Naive thymus-derived CD4-positive, alpha-beta T cell (primary cell): ENCODE measurements around the gene TLK2. TPM values are rescaled to one million over a fixed set of nuclear protein-coding genes. Genes with fewer than 3 reads are reported as not detected.

Experiments used
- ATAC-seq: fragments of 150-1000 bp; cut with Tn5 transposase; 2 replicates; pipeline ENCODE4 v1.10.0; 2021; ENCODE audit warnings: mild to moderate bottlenecking, moderate library complexity
- CTCF ChIA-PET: fragments of 350-600 bp; sonication (Branson Sonifier 250); formaldehyde crosslinking; loops from one replicate; lab custom pipeline; 2021; ENCODE audit warnings: antibody characterized with exemption; lab: Charles Lee
- POLR2A ChIA-PET: fragments of 350-600 bp; sonication (Branson Sonifier 250); formaldehyde crosslinking; loops from one replicate; lab custom pipeline; 2021; ENCODE audit warnings: antibody characterized with exemption, inconsistent platforms; lab: Charles Lee
- DNase-seq, 9 donors: peaks; one replicate each; pipeline versions ENCODE4 v3.0.0 to v3.0.0-alpha.2; 2020 to 2022; ENCODE audit warnings: mixed read lengths in 1 of 9
- H3K27ac ChIP-seq: one replicate; pipeline ENCODE4 v1.7.0; 2013; ENCODE audit warnings: mild to moderate bottlenecking, low read depth, low read length, moderate library complexity
- H3K27me3 ChIP-seq, 2 donors: one replicate each; pipeline ENCODE4 v1.7.0; 2013; ENCODE audit warnings: low read length in 2 of 2, mild to moderate bottlenecking in 2 of 2, moderate library complexity in 2 of 2; ENCODE audit not compliant: control insufficient read depth in 2 of 2, insufficient read depth in 2 of 2
- H3K36me3 ChIP-seq, 3 experiments: 1 replicate in 2 of 3; 2 replicates in 1 of 3; pipeline ENCODE4 v1.7.0; 2013; ENCODE audit warnings: low read length in 3 of 3, mild to moderate bottlenecking in 3 of 3, moderate library complexity in 1 of 3; ENCODE audit not compliant: insufficient read depth in 3 of 3, control insufficient read depth in 2 of 3
- H3K4me1 ChIP-seq, 2 donors: one replicate each; pipeline ENCODE4 v1.7.0; 2013; ENCODE audit warnings: low read length in 2 of 2, mild to moderate bottlenecking in 2 of 2, moderate library complexity in 1 of 2; ENCODE audit not compliant: control insufficient read depth in 2 of 2, insufficient read depth in 2 of 2
- H3K4me3 ChIP-seq: 2 replicates; pipeline ENCODE4 v1.7.0; 2013; ENCODE audit warnings: mild to moderate bottlenecking, low read length
- H3K9me3 ChIP-seq, 3 experiments: 1 replicate in 2 of 3; 2 replicates in 1 of 3; pipeline ENCODE4 v1.7.0; 2013; ENCODE audit warnings: low read length in 3 of 3; ENCODE audit not compliant: control insufficient read depth in 2 of 3
- H3K27ac Mint-ChIP-seq, 9 donors: one replicate each; pipeline ENCODE4 v1.8.0; 2020 to 2022; ENCODE audit warnings: mixed read lengths in 9 of 9, mild to moderate bottlenecking in 8 of 9, moderate library complexity in 5 of 9, inconsistent platforms in 2 of 9
- H3K27me3 Mint-ChIP-seq, 5 donors: one replicate each; pipeline ENCODE4 v1.8.0; 2021 to 2022; ENCODE audit warnings: mixed read lengths in 5 of 5, mild to moderate bottlenecking in 1 of 5
- H3K36me3 Mint-ChIP-seq, 5 donors: one replicate each; pipeline ENCODE4 v1.8.0; 2020 to 2022; ENCODE audit warnings: mixed read lengths in 5 of 5, mild to moderate bottlenecking in 3 of 5, inconsistent platforms in 1 of 5
- H3K4me1 Mint-ChIP-seq, 7 donors: one replicate each; pipeline ENCODE4 v1.8.0; 2020 to 2022; ENCODE audit warnings: mixed read lengths in 7 of 7, mild to moderate bottlenecking in 3 of 7, inconsistent platforms in 1 of 7
- H3K4me3 Mint-ChIP-seq, 10 donors: one replicate each; pipeline ENCODE4 v1.8.0; 2020 to 2022; ENCODE audit warnings: mild to moderate bottlenecking in 10 of 10, mixed read lengths in 10 of 10, moderate library complexity in 6 of 10, inconsistent platforms in 2 of 10
- H3K9me3 Mint-ChIP-seq, 11 donors: one replicate each; pipeline ENCODE4 v1.8.0; 2020 to 2022; ENCODE audit warnings: mixed read lengths in 11 of 11, mild to moderate bottlenecking in 4 of 11, inconsistent platforms in 1 of 11, moderate library complexity in 1 of 11
- intact Hi-C, 2 donors: fragments of 100-400 bp; cut with micrococcal nuclease; formaldehyde crosslinking; loops; one replicate each; pipeline ENCODE4 v1.15.1; 2023
- polyA plus RNA-seq, 2 donors: library from polyadenylated mRNA; unstranded; fragments of 300-500 nt; fragmentation: Illumina TruSeq; gene quantifications; one replicate each; pipeline ENCODE4 v1.2.3, GENCODE V29; 2021
- total RNA-seq, 6 experiments: library from RNA in 5 of 6; stranded (reverse) in 5 of 6; gene quantifications; 1 replicate in 5 of 6; 2 replicates in 1 of 6; pipeline ENCODE4 v1.2.3 and lab custom pipeline; 2021 to 2026

The TLK2 gene
- total and polyA plus RNA-seq, 7 experiments from 2014 or later = 7.6 to 84.8 (median 64.5) TPM

DNA sequence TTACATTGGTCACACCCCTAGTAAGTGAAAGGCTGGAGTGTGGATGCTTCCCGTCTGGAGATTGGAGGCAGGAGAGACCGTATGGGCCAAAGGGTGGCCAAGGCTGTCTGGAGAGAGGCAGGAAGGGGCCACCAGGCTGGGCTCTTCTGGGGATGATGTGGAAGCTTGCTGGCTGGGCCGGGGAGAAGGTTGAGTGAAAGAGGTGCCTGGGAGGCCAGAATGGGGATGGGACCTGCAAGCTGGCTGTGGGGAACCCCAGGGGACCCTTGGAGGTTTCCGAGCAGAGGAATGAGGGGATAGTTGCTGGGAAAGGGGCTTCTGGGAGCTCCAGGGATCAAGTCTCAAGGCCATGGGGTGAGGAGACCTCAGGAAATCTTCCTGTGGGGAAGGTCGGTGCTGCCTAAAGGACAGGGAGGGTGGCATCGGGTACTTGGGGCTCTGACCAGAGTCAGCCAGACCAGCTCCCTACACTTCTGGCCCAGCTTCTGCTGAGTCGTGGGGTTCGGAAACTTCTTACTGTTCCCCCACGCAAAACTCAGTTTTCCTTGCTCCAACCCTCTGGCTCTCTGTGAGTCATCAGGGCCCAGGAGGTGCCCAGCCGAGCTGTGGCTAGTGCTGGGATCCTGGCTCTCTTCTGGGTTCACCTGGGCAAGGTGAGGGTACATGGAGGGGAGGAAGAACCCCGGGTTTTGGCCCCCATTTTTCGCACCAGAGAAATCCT, 151.9 kb downstream of the TLK2 start:
- H3K4me1 Mint-ChIP-seq = peaks cover 5 to 27% (median 11%) of the 10 kb centered on the region in 7 donors
- Histone ChIP-seq H3K9me3 (no peaks in the 10 kb centered on the region), H3K27ac (no peak overlapping the region), H3K4me1 (peaks cover 0 to 6% of the 10 kb centered on the region in 2 donors), H3K36me3 (no peaks in the 10 kb centered on the region), H3K27me3 (no peaks in the 10 kb centered on the region), H3K4me3 (no peak overlapping the region)
- H3K9me3 Mint-ChIP-seq = no peaks in the 10 kb centered on the region
- intact Hi-C loops = no loop called here
- peaks cover 0 to 1% (median 0%) of the 10 kb centered on the region in 5 donors for H3K36me3 Mint-ChIP-seq
- H3K27ac Mint-ChIP-seq = no peak overlapping the region
- ATAC-seq (no peak), DNase-seq (no peak)
- CTCF ChIA-PET = no interaction called here
- H3K4me3 Mint-ChIP-seq = peak overlapping the region in 2 of 10 donors; percentile 1 to 41
- peaks cover 4 to 48% (median 11%) of the 10 kb centered on the region in 5 donors for H3K27me3 Mint-ChIP-seq
- POLR2A ChIA-PET = no interaction called here

DNA sequence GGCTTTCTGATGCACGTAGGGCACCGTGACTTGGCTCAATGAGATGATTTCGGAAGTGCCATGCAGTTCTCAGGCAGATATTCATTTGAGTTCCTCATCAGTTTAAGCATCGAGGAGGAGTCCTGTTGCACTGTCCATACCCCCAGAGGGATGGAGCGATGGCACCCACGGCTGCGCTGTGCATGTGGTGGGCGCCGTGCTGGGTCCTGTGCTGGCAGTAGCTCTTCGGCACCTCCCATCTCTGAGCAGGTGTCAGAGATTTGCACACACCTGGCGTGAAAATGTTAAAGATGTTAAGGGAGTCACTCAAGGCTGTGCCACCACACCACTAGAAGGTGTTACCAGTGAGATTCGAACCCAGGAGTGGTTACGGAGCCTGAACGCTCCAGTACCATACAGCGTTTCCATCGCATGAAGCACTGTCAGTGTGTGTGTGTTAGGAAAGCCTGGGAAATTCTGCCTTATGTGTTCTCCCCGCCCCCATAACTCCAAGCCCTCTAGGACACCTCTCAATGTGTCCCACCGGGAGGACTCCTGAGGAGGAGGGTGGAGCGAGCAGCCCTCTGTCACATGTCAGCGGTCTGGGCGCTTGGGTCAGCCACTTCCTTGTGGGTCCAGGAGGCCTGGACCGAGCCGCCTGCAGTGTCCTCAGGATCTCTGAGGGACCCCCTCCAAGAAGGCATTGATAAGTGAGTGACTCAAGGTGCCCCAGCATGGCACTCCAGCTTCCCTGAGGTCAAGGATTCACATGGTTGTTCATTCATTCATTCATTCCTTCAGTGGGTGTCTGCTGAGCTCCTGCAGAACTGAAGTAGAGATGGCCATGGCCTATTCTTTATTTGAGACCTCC, 152.7 kb downstream of the TLK2 start:
- no peak for DNase-seq
- no peak for ATAC-seq
- Mint-ChIP-seq H3K4me1 (peaks cover 5 to 21% (median 7%) of the 10 kb centered on the region in 7 donors), H3K4me3 (no peak overlapping the region), H3K9me3 (no peaks in the 10 kb centered on the region), H3K36me3 (peaks cover 0 to 1% (median 0%) of the 10 kb centered on the region in 5 donors), H3K27me3 (peaks cover 4 to 41% (median 11%) of the 10 kb centered on the region in 5 donors), H3K27ac (no peak overlapping the region)
- H3K4me1 ChIP-seq = peaks cover 0 to 6% of the 10 kb centered on the region in 2 donors
- POLR2A ChIA-PET = no interaction called here
- CTCF ChIA-PET = interaction anchor here (0.5 kb wide), 1 partner anchor 380 kb away, joined by 3 read pairs; no protein-coding TSS in a partner anchor
- no peaks in the 10 kb centered on the region for H3K27me3 ChIP-seq
- no peak overlapping the region for H3K27ac ChIP-seq
- no peak overlapping the region for H3K4me3 ChIP-seq
- intact Hi-C loops = no loop called here
- no peaks in the 10 kb centered on the region for H3K9me3 ChIP-seq
- H3K36me3 ChIP-seq = no peaks in the 10 kb centered on the region

DNA sequence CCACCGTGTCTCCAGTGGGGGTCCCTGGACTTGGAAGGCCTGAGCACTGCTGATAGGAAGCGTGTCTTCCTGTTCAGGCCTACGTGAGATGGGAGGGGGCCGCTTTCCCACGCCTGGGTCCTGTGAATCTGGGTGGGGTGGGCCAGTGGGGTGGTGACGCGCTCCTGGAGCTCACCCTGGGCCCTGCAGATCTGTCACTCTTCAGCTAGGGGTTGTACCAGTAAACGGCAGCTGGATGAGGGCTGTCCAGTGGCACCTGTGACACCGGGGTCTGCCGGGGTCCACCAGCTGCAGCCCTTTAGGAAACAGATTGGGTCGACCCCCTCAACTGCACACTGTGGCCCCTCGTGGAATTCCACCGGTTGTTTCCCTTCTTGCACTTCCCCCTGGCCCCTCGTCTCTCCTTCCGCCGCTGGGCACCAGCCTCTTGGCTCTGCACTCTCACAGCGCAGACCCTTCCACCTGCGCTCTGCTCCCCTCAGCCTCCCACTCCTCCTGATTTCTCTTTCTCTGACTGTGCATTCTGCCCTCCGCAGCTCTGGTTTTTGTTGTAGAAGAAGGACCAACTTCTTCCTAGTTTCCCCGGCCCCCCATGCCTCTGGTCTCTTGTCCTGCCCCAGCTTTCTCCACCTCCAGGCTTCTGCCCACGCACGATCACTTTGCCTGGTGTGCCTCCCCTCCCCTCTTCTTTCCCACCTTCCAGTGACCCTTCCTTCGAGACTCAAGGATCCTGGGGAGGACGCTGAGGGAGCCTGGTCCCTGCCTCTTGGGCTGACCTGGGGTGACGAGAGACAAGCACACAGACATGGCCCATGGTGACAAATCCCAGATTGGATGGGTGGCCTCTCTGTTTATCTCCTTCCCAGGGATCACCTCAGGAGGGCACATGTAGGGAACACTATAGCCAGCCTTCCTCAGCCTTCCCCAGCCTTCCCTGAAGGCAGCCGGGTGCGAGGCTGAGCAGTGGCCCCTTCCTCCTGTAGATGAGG, 153.6 kb downstream of the TLK2 start:
- Mint-ChIP-seq H3K4me1 (peaks cover 5 to 16% (median 7%) of the 10 kb centered on the region in 7 donors), H3K9me3 (no peaks in the 10 kb centered on the region), H3K27ac (peak overlapping the region in 1 of 9 donors; percentile 71), H3K4me3 (peak overlapping the region in 1 of 10 donors; percentile 42), H3K36me3 (peaks cover 0 to 1% (median 0%) of the 10 kb centered on the region in 5 donors), H3K27me3 (peaks cover 4 to 33% (median 11%) of the 10 kb centered on the region in 5 donors)
- POLR2A ChIA-PET = no interaction called here
- H3K4me1 ChIP-seq = peaks cover 0 to 6% of the 10 kb centered on the region in 2 donors
- DNase-seq (no peak), ATAC-seq (no peak)
- H3K36me3 ChIP-seq = no peaks in the 10 kb centered on the region
- no peak overlapping the region for H3K4me3 ChIP-seq
- intact Hi-C loops = no loop called here
- no peak overlapping the region for H3K27ac ChIP-seq
- H3K27me3 ChIP-seq = no peaks in the 10 kb centered on the region
- H3K9me3 ChIP-seq = no peaks in the 10 kb centered on the region
- CTCF ChIA-PET = interaction anchor here (0.5 kb wide), 1 partner anchor 379 kb away, joined by 3 read pairs; no protein-coding TSS in a partner anchor

DNA sequence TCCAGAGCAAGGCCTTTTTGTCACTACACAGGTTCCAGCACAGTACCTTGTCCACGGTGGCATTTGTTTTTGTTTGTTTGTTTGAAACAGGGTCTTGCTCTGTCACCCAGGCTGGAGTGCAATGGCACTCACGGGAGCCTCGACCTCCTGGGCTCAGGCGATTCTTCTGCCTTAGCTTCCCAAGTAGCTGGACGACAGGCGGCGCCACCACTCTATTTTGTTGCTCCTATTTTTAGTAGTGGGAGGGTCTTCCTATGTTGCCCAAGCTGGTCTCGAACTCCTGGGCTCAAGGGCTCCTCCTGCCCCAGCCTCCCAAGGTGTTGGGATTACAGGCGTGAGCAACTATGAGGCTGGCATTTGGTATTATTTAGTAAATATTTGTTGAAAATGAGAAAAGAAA, 159.2 kb downstream of the TLK2 start:
- ATAC-seq (no peak), DNase-seq (no peak)
- ChIA-PET POLR2A (no interaction called here), CTCF (no interaction called here)
- Histone ChIP-seq H3K36me3 (no peaks in the 10 kb centered on the region), H3K4me3 (no peak overlapping the region), H3K9me3 (no peaks in the 10 kb centered on the region), H3K27ac (no peak overlapping the region), H3K27me3 (no peaks in the 10 kb centered on the region), H3K4me1 (no peaks in the 10 kb centered on the region)
- H3K27ac Mint-ChIP-seq = peak overlapping the region in 1 of 9 donors; percentile 36
- H3K4me1 Mint-ChIP-seq = peaks cover 0 to 2% (median 0%) of the 10 kb centered on the region in 7 donors
- peaks cover 0 to 25% (median 0%) of the 10 kb centered on the region in 5 donors for H3K27me3 Mint-ChIP-seq
- no peaks in the 10 kb centered on the region for H3K9me3 Mint-ChIP-seq
- intact Hi-C loops = no loop called here
- H3K4me3 Mint-ChIP-seq = no peak overlapping the region
- no peaks in the 10 kb centered on the region for H3K36me3 Mint-ChIP-seq

DNA sequence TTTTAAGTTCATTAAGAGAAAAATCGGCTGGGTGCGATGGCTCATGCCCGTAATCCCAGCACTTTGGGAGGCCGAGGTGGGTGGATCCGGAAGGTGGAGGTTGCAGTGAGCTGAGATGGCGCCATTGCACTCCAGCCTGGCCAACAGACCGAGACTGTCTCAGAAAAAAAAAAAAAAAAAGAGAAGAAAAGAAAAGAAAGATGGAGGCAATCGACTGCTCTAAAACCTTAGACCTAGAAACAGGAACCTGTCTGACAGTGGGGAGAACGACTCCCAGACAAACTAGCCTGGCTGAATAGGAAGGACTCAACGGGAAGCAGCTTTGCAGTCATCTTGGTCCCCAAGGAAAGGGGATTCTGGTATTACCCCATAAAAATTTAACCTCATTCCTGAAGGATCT, 162.5 kb downstream of the TLK2 start:
- H3K27ac ChIP-seq = no peak overlapping the region
- no peak overlapping the region for H3K4me3 ChIP-seq
- intact Hi-C loops = no loop called here
- no peak for ATAC-seq
- CTCF ChIA-PET = no interaction called here
- H3K27me3 ChIP-seq = no peaks in the 10 kb centered on the region
- Mint-ChIP-seq H3K9me3 (no peaks in the 10 kb centered on the region), H3K27ac (no peak overlapping the region), H3K36me3 (no peaks in the 10 kb centered on the region), H3K4me3 (no peak overlapping the region), H3K4me1 (peaks cover 0 to 5% (median 2%) of the 10 kb centered on the region in 7 donors), H3K27me3 (peaks cover 0 to 42% (median 0%) of the 10 kb centered on the region in 5 donors)
- no peaks in the 10 kb centered on the region for H3K36me3 ChIP-seq
- H3K4me1 ChIP-seq = no peaks in the 10 kb centered on the region
- DNase-seq = no peak
- POLR2A ChIA-PET = no interaction called here
- H3K9me3 ChIP-seq = no peaks in the 10 kb centered on the region

DNA sequence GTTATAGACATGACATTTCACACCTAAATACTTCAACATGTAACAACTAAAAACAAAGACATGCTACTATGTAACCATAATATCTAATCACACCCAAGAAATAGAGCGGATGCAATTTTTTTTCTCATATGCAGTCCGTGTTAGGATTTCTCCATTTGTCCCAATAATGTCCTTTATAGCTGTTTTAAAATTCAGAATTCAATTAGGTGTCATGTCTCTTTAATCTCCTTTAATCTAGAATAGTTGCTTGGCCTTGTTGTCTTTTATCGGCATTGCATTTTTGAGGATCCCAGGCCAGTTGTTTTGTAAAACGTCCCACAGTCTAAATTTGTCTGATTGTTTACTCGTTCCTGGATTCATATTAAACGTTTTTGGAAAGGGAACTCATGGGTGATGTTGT, 163.3 kb downstream of the TLK2 start:
- DNase-seq = no peak
- Mint-ChIP-seq H3K9me3 (no peaks in the 10 kb centered on the region), H3K27ac (no peak overlapping the region), H3K4me1 (peaks cover 0 to 5% (median 2%) of the 10 kb centered on the region in 7 donors), H3K36me3 (no peaks in the 10 kb centered on the region), H3K27me3 (peaks cover 0 to 49% (median 0%) of the 10 kb centered on the region in 5 donors), H3K4me3 (no peak overlapping the region)
- Histone ChIP-seq H3K9me3 (no peaks in the 10 kb centered on the region), H3K27ac (no peak overlapping the region), H3K4me1 (no peaks in the 10 kb centered on the region), H3K27me3 (no peaks in the 10 kb centered on the region), H3K4me3 (no peak overlapping the region), H3K36me3 (no peaks in the 10 kb centered on the region)
- CTCF ChIA-PET = no interaction called here
- intact Hi-C loops = no loop called here
- ATAC-seq = no peak
- POLR2A ChIA-PET = no interaction called here
